MV-4-11 (cell line): ENCODE measurements around the gene MAML3.

Source experiments
- DNase-seq: peaks from one replicate; lab custom pipeline; 2025; lab: John Stamatoyannopoulos, UW

The MAML3 gene

GRCh38 chr4:140071806-140072205 lies 82.2 kb downstream of the MAML3 start:
- peak; percentile 91 for DNase-seq

- no peak for DNase-seq
Measured at GRCh38 chr4:140070973-140071372, 83.0 kb downstream of the MAML3 start.

GRCh38 chr4:140070366-140070765 lies 83.6 kb downstream of the MAML3 start:
- peak; percentile 37 for DNase-seq

GRCh38 chr4:140069066-140069465 lies 84.9 kb downstream of the MAML3 start:
- peak; percentile 21 for DNase-seq

- no peak for DNase-seq
Measured at GRCh38 chr4:140068271-140068670, 85.7 kb downstream of the MAML3 start.

GRCh38 chr4:140066031-140066930 lies 87.7 kb downstream of the MAML3 start:
- DNase-seq = no peak

GRCh38 chr4:140065393-140065792 lies 88.6 kb downstream of the MAML3 start:
- DNase-seq = no peak

- peak; percentile 32 for DNase-seq
Measured at GRCh38 chr4:140061659-140062289, 92.2 kb downstream of the MAML3 start.

GRCh38 chr4:140061194-140061593 lies 92.8 kb downstream of the MAML3 start:
- DNase-seq = no peak

- no peak for DNase-seq
Measured at GRCh38 chr4:140059159-140059558, 94.8 kb downstream of the MAML3 start.

- DNase-seq = peak; percentile 72
Measured at GRCh38 chr4:140057701-140058100, 96.3 kb downstream of the MAML3 start.

- no peak for DNase-seq
Measured at GRCh38 chr4:140056015-140056414, 98.0 kb downstream of the MAML3 start.

- DNase-seq = no peak
Measured at GRCh38 chr4:140054861-140055260, 99.1 kb downstream of the MAML3 start.

- DNase-seq = no peak
Measured at GRCh38 chr4:140053185-140053584, 100.8 kb downstream of the MAML3 start.

- peak; percentile 24 for DNase-seq
Measured at GRCh38 chr4:140052050-140052449, 101.9 kb downstream of the MAML3 start.

GRCh38 chr4:140049849-140050637 lies 103.9 kb downstream of the MAML3 start:
- peak; percentile 22 for DNase-seq

GRCh38 chr4:140049024-140049848 lies 104.7 kb downstream of the MAML3 start:
- DNase-seq = peak; percentile 67

- no peak for DNase-seq
Measured at GRCh38 chr4:140048419-140048995, 105.5 kb downstream of the MAML3 start.

- no peak for DNase-seq
Measured at GRCh38 chr4:140047786-140048185, 106.2 kb downstream of the MAML3 start.

- DNase-seq = no peak
Measured at GRCh38 chr4:140047017-140047640, 106.9 kb downstream of the MAML3 start.

- peak; percentile 74 for DNase-seq
Measured at GRCh38 chr4:140046543-140046942, 107.4 kb downstream of the MAML3 start.
